ENCODE results near the gene B3GNT4.
"Not testable (repeated sequence)": the region's sequence is repeated elsewhere in the genome, so short reads cannot be mapped to it uniquely, and the experiment has no call there.

The B3GNT4 gene

DNA sequence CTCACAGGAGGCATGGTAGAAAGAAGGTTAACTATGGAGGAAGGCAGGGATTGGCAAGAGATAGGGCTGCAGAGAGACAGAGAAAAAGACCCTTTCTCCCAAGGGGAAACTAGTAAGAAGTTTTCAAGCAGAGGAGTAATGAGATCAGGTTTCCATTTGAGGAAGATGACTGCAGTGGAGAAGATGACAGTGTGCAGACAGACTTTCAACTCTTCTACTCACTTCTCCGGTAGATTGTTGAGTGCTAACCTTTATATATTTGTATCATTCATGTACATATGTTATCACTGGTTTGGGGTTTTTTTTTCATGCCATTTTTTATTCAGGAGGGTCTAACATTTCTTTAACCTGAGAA is 5.9 kb upstream of the B3GNT4 start:
- no peak overlapping the region for H3K4me3 ChIP-seq (ENCODE audit: low read depth, low read length)
- no peak for DNase-seq (ENCODE audit: low read depth, low spot score)
- TF ChIP-seq, protein P1, sequence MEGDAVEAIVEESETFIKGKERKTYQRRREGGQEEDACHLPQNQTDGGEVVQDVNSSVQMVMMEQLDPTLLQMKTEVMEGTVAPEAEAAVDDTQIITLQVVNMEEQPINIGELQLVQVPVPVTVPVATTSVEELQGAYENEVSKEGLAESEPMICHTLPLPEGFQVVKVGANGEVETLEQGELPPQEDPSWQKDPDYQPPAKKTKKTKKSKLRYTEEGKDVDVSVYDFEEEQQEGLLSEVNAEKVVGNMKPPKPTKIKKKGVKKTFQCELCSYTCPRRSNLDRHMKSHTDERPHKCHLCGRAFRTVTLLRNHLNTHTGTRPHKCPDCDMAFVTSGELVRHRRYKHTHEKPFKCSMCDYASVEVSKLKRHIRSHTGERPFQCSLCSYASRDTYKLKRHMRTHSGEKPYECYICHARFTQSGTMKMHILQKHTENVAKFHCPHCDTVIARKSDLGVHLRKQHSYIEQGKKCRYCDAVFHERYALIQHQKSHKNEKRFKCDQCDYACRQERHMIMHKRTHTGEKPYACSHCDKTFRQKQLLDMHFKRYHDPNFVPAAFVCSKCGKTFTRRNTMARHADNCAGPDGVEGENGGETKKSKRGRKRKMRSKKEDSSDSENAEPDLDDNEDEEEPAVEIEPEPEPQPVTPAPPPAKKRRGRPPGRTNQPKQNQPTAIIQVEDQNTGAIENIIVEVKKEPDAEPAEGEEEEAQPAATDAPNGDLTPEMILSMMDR (IDR thresholded peaks at IDR 0.05; ENCODE audit: low read depth, low read length), result no peak
- in situ Hi-C loops (cut with HindIII; ENCODE audit: low sequenced_read_pairs), result no loop called here

DNA sequence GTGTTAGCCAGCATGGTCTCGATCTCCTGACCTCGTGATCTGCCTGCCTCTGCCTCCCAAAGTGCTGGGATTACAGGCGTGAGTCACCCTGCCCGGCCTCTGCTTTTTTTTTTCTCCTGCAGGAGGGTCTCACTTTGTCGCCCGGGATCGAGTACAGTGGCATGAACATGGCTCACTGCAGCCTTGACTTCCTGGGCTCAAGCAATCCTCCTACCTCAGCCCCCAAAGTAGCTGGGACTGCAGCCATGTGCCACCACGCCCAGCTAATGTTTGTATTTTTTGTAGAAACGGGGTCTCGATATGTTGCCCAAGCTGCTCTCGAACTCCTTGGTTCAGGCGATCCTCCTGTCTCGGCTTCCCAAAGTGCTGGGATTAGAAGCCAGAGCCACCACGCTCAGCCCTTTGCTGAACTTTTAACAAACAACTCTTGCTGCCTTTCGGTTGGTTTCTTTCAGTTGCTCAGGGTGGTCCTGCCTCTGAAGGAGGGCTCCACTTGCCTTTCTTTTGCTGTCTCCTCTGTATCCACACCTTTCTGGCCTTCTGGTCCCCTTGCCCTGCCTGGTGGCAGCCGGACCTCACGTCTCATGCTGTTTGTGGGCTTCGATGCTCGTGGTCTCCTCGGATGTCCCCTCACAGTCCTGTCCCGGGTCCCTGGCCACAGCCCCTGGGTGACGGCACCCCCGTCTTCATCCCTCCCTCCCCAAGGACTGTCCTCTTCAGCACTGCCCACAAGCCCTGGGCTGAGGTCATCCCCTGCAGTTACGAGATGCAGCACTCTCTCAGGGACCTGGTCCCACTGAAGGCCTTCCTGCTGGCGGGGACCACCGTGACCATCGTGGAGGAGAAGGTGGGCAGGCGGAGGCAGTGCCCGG is 3.8 kb upstream of the B3GNT4 start:
- TF ChIP-seq, protein P1 (IDR thresholded peaks at IDR 0.05; ENCODE audit: low read depth, low read length), result no peak
- H3K4me3 ChIP-seq (ENCODE audit: low read depth, low read length), result no peak overlapping the region
- in situ Hi-C loops (cut with HindIII; ENCODE audit: low sequenced_read_pairs), result no loop called here
- DNase-seq (ENCODE audit: low read depth, low spot score), result no peak

DNA sequence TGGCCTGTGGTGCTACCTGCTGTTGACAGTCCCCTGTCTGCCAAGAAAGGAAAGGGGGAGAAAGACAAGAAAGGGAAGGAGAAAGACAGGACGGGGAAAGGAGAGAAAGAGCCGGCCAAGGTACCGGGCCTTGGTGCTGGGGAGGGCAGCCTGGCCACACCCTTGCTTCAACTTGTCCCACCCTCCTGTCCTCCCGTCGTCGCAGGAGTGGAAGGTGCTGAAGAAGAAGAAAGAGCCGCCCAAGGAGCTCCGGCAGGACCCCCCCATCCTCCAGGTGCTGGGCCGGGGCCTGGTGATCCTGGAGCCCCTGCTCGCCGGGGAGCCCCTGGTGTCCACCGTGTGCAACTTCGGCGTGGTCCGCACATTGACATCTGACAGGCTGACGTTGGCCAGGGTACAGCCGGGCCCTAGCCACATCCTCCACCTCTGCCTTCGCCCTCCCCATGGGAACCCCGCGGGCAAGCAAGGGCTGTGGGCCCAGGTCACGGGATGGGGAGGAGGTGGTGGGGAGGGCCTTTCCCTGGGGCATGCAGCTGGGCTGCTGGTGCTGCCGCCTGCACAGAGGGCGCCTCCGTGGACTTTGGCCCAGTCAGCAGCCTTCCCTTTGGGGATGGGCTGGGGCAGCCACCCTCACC is 2.9 kb upstream of the B3GNT4 start:
- no peak for DNase-seq (ENCODE audit: low read depth, low spot score)
- no peak overlapping the region for H3K4me3 ChIP-seq (ENCODE audit: low read depth, low read length)
- in situ Hi-C loops (cut with HindIII; ENCODE audit: low sequenced_read_pairs), result no loop called here
- TF ChIP-seq, protein P1 (IDR thresholded peaks at IDR 0.05; ENCODE audit: low read depth, low read length), result no peak

DNA sequence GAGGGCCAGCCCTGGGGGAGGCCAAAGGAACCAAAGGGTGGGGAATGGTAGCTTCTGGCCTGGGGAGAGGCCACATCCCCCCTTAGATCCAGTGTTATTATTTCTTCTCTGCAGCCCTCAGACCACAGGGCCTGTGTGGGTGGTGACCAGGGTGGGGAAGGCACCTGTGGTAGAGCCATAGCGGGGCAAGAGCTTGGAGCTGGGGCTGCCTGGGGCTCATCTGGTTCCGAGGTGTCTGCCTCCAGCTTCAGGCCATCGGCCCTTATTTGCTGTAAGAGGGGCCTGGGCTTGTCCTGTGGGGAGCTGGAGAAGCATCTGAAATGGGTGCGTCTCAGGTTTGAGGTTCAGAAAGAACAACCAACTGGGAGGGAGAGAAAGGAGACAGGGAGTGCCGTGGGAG is 2.1 kb upstream of the B3GNT4 start:
- no peak for DNase-seq (ENCODE audit: low read depth, low spot score)
- TF ChIP-seq, protein P1 (IDR thresholded peaks at IDR 0.05; ENCODE audit: low read depth, low read length), result no peak
- in situ Hi-C loops (cut with HindIII; ENCODE audit: low sequenced_read_pairs), result no loop called here
- no peak overlapping the region for H3K4me3 ChIP-seq (ENCODE audit: low read depth, low read length)

DNA sequence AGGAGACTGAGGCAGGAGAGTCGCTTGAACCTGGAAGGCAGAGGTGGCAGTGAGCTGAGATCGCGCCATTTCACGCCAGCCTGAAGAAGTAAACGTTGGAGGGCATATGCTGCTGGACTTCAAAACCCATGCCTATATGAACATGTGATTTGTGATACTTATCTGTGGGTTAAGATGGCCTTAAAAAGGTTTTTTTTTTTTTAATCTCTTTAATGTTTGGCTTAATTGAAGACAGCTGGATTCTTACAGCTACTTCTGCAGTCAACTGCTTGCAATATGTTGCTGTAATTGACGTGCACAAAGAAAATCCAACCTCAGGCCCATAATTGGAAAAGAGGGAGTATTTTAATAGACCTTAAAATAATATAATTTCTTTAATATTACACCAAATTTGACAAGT is 1.5 kb upstream of the B3GNT4 start:
- in situ Hi-C loops (cut with HindIII; ENCODE audit: low sequenced_read_pairs), result no loop called here
- DNase-seq (ENCODE audit: low read depth, low spot score), result no peak
- TF ChIP-seq, protein P1 (IDR thresholded peaks at IDR 0.05; ENCODE audit: low read depth, low read length), result no peak

DNA sequence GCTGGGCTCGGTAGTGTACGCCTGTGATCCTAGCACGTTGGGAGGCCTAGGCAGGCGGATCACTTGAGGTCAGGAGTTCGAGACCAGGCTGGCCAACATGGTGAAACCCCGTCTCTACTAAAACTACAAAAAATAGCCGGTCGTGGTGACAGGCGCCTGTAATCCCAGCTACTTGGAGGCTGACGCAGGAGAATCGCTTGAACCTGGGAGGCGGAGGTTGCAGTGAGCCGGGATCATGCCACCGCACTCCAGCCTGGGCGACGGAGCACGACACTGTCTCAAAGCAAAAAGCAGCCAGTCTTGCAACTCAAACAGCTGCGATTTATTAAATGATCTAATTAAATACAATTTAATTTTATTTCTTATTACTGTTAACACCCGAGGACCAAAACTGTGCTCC is 698 bp upstream of the B3GNT4 start:
- H3K4me3 ChIP-seq (ENCODE audit: low read depth, low read length), result peak overlapping the region; percentile 34
- DNase-seq (ENCODE audit: low read depth, low spot score), result not testable (repeated sequence)

More for the DNA sequence above, 1.5 kb upstream of the B3GNT4 start:
- no peak overlapping the region for H3K4me3 ChIP-seq (ENCODE audit: low read depth, low read length)

More for the DNA sequence above, 698 bp upstream of the B3GNT4 start:
- in situ Hi-C loops (cut with HindIII; ENCODE audit: low sequenced_read_pairs), result not testable (repeated sequence)

All from astrocyte of the spinal cord (primary cell).